ENCODE data around the gene SMS. TPM values are rescaled to one million over a fixed set of nuclear protein-coding genes. Genes with fewer than 3 reads are reported as not detected.

Gene SMS
- total RNA-seq, 2 donors from 2014 or later, result 57.0 to 116 TPM

DNA sequence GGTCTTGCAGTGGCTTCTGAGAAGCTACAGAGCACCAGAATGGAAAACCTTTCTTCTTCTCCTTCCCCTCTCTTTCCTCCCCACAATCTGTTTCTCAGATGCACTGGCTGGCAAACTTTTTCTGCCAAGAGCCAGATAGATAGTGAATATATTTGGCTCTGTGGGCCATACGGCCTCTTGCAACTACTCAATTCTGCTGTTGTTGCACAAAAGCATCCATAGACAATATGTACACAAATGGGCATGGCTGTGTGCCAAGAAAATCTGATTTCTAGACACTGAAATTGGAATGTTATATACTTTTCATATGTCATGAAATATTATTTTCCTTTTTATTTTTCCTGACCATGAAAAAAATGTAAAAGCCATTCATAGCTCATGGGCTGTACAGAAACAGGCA lies 94.7 kb downstream of the SMS start:
- 89% methylated on average over 1 of the region's 1 CpG for WGBS
- no peak for DNase-seq (ENCODE audit: low spot score)

DNA sequence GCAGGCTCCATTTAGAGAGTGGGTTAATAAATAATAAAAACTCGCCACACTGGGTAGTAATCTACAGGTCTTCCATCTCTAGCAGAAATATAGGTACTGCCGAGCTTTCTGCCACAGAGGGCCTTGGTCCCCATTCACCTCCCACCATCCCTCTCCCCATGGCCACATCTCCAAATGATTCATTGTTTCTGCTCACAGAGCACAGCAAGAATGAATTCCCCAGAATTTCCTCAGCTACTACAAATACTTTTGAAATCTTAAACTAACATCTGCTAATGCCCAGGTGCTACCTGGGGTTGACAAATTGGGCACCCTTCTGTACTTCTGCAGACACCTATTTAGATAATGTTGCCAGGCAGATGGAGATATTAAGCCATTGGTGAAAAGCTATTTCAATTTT lies 96.7 kb downstream of the SMS start:
- intact Hi-C loops (cut with DNase I), result no loop called here
- no peak overlapping the region for H3K4me3 ChIP-seq
- WGBS, result 87% methylated on average over 2 of the region's 2 CpGs

More for the DNA sequence above, 94.7 kb downstream of the SMS start:
- no peaks in the 10 kb centered on the region for H3K9me3 ChIP-seq
- no peaks in the 10 kb centered on the region for H3K27me3 ChIP-seq (replicated peaks; ENCODE audit: insufficient read depth)
- no peaks in the 10 kb centered on the region for H3K4me1 ChIP-seq (replicated peaks)
- TF ChIP-seq, protein P1, sequence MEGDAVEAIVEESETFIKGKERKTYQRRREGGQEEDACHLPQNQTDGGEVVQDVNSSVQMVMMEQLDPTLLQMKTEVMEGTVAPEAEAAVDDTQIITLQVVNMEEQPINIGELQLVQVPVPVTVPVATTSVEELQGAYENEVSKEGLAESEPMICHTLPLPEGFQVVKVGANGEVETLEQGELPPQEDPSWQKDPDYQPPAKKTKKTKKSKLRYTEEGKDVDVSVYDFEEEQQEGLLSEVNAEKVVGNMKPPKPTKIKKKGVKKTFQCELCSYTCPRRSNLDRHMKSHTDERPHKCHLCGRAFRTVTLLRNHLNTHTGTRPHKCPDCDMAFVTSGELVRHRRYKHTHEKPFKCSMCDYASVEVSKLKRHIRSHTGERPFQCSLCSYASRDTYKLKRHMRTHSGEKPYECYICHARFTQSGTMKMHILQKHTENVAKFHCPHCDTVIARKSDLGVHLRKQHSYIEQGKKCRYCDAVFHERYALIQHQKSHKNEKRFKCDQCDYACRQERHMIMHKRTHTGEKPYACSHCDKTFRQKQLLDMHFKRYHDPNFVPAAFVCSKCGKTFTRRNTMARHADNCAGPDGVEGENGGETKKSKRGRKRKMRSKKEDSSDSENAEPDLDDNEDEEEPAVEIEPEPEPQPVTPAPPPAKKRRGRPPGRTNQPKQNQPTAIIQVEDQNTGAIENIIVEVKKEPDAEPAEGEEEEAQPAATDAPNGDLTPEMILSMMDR (IDR thresholded peaks at IDR 0.05), result no peak
- TF ChIP-seq POLR2AphosphoS5 (IDR thresholded peaks at IDR 0.05) (no peak), POLR2A (IDR thresholded peaks at IDR 0.05) (no peak)
- intact Hi-C loops (cut with DNase I), result no loop called here
- H3K36me3 ChIP-seq, result no peaks in the 10 kb centered on the region
- no peak overlapping the region for H3K4me3 ChIP-seq
- H3K27ac ChIP-seq, result no peak overlapping the region

DNA sequence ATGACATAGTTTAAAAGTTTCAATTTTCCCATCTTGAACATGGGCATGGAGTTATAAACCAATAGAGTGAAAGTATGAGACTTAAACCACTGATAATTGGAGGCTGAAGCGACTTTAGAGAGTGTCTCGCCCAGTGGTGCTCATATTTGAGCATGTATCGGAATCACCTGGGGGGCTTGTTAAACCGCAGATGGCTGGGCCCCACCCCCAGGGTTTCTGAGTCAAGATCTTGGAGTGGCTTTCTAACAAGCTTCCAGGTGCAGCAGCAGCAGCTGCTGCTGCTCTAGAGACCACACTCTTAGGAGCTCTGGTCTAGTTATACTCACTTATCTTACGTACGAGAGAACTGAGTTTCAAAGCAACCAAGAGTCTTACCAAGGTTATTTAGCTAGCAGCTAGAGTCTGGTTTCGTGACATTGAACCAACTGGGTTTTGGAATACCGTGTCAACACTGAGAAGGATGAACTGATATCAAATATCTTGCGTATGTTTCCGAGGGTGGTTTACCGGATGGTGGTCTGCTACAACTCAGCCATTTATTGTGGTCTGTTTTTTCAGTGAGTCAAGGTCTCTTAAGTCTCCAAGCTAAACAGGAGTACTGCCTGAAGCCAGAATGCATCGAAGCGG lies 97.5 kb downstream of the SMS start:
- Histone ChIP-seq H3K27me3 (replicated peaks; ENCODE audit: insufficient read depth) (no peaks in the 10 kb centered on the region), H3K4me3 (no peak overlapping the region), H3K4me1 (replicated peaks) (no peaks in the 10 kb centered on the region), H3K9me3 (no peaks in the 10 kb centered on the region), H3K27ac (no peak overlapping the region), H3K36me3 (no peaks in the 10 kb centered on the region)
- no peak for DNase-seq (ENCODE audit: low spot score)
- TF ChIP-seq POLR2AphosphoS5 (IDR thresholded peaks at IDR 0.05) (no peak), POLR2A (IDR thresholded peaks at IDR 0.05) (no peak)
- TF ChIP-seq, protein P1 (IDR thresholded peaks at IDR 0.05), result no peak
- 95% methylated on average over 11 of the region's 13 CpGs for WGBS
- intact Hi-C loops (cut with DNase I), result no loop called here

More for the DNA sequence above, 96.7 kb downstream of the SMS start:
- TF ChIP-seq POLR2AphosphoS5 (IDR thresholded peaks at IDR 0.05) (no peak), POLR2A (IDR thresholded peaks at IDR 0.05) (no peak)
- TF ChIP-seq, protein P1 (IDR thresholded peaks at IDR 0.05), result no peak
- Histone ChIP-seq H3K27ac (no peak overlapping the region), H3K4me1 (replicated peaks) (no peaks in the 10 kb centered on the region), H3K36me3 (no peaks in the 10 kb centered on the region), H3K9me3 (no peaks in the 10 kb centered on the region), H3K27me3 (replicated peaks; ENCODE audit: insufficient read depth) (no peaks in the 10 kb centered on the region)
- DNase-seq (ENCODE audit: low spot score), result no peak

DNA sequence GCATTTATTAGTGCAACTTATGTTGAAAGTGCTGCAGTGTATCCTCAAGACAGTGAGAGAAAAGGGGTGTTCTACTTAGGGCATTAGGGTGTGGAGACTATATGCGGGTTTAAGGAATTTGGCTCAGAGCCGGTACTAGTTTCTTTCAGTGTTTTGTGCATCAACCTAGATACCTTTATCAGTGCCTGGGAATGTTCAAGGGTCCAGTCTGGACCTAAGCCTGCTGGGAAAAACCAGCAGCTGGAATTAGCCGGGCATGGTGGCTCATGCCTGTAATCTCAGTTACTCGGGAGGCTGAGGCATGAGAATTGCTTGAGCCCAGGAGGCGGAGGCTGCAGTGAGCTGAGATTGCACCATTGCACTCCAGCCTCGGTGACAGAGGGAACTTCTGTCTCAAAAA lies 99.0 kb downstream of the SMS start:
- no peak overlapping the region for H3K4me3 ChIP-seq
- DNase-seq (ENCODE audit: low spot score), result no peak
- 84% methylated on average over 6 of the region's 6 CpGs for WGBS
- H3K36me3 ChIP-seq, result no peaks in the 10 kb centered on the region
- intact Hi-C loops (cut with DNase I), result no loop called here
- H3K27me3 ChIP-seq (replicated peaks; ENCODE audit: insufficient read depth), result no peaks in the 10 kb centered on the region
- H3K27ac ChIP-seq, result no peak overlapping the region
- TF ChIP-seq, protein P1 (IDR thresholded peaks at IDR 0.05), result no peak
- TF ChIP-seq POLR2AphosphoS5 (IDR thresholded peaks at IDR 0.05), result no peak
- TF ChIP-seq POLR2A (IDR thresholded peaks at IDR 0.05), result no peak
- H3K9me3 ChIP-seq, result no peaks in the 10 kb centered on the region
- no peaks in the 10 kb centered on the region for H3K4me1 ChIP-seq (replicated peaks)

DNA sequence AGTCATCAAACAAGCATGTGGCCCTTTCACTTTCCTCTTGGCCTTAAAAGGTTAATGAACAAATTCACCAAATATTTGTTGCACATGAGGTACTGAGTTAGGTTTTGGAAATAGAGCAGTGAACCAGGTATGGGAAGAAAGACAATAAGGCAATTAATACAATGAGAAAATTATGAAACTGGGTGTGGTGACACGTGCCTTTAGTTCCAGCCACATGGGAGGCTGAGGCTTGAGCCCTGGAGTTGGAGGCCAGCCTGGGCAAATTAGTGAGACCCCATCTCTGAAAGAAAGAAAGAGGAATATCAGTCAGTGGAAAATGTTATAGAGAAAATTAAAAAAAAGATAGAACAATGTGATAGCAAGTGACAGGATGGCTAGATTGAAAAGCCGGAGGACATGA lies 99.7 kb downstream of the SMS start:
- no peak overlapping the region for H3K4me3 ChIP-seq
- intact Hi-C loops (cut with DNase I), result no loop called here
- no peaks in the 10 kb centered on the region for H3K9me3 ChIP-seq
- TF ChIP-seq POLR2AphosphoS5 (IDR thresholded peaks at IDR 0.05) (no peak), POLR2A (IDR thresholded peaks at IDR 0.05) (no peak)
- TF ChIP-seq, protein P1 (IDR thresholded peaks at IDR 0.05), result no peak
- H3K27me3 ChIP-seq (replicated peaks; ENCODE audit: insufficient read depth), result no peaks in the 10 kb centered on the region
- H3K36me3 ChIP-seq, result no peaks in the 10 kb centered on the region
- H3K27ac ChIP-seq, result no peak overlapping the region
- H3K4me1 ChIP-seq (replicated peaks), result no peaks in the 10 kb centered on the region
- no peak for DNase-seq (ENCODE audit: low spot score)
- WGBS, result 100% methylated on average over 2 of the region's 2 CpGs
